ENCODE measurements around the gene NOD2. TPM values are rescaled to one million over a fixed set of nuclear protein-coding genes. Genes with fewer than 3 reads are reported as not detected.

The NOD2 gene
- total and polyA plus RNA-seq, 11 donors = 0.21 to 6.5 (median 0.74) TPM

- peak; percentile 81 to 90 (median 87) for DNase-seq
- peaks cover 0 to 4% (median 0%) of the 10 kb centered on the region in 9 donors for H3K27me3 ChIP-seq
- peaks cover 0 to 17% (median 0%) of the 10 kb centered on the region in 9 donors for H3K36me3 ChIP-seq
- H3K4me3 ChIP-seq = peak overlapping the region in 1 of 12 donors; percentile 75
- intact Hi-C loops (cut with DNase I) = loop anchor here in 5 of 10 donors (5.0 to 10.0 kb wide), 2 partner anchors 46 to 48 kb away; partner anchors contain the start of gene CYLD (in 5 of the 5)
- peaks cover 4 to 71% (median 29%) of the 10 kb centered on the region in 12 donors for H3K4me1 ChIP-seq
- ATAC-seq = peak; percentile 72 to 92 (median 80)
- 59 to 67% (median 64%) methylated on average over 13 to 15 of the region's 15 CpGs for WGBS, 4 donors
- H3K9me3 ChIP-seq = no peaks in the 10 kb centered on the region
- TF ChIP-seq CTCF (IDR thresholded peaks at IDR 0.05) = no peak
- TF ChIP-seq POLR2A (IDR thresholded peaks at IDR 0.05) = peak in 1 of 2 donors; percentile 13
- peak overlapping the region; percentile 55 to 91 (median 72) for H3K27ac ChIP-seq
Observed at GRCh38 chr16:50696575-50697420, 3.4 kb downstream of the NOD2 start.

GRCh38 chr16:50697421-50697715 lies 4.0 kb downstream of the NOD2 start:
- TF ChIP-seq CTCF (IDR thresholded peaks at IDR 0.05) = no peak
- no peak for TF ChIP-seq POLR2A (IDR thresholded peaks at IDR 0.05)
- Histone ChIP-seq H3K27me3 (peaks cover 0 to 4% (median 0%) of the 10 kb centered on the region in 9 donors), H3K4me3 (peak overlapping the region in 7 of 12 donors; percentile 33 to 62 (median 47)), H3K36me3 (peaks cover 0 to 22% (median 0%) of the 10 kb centered on the region in 9 donors), H3K27ac (peak overlapping the region; percentile 55 to 91 (median 72)), H3K9me3 (no peaks in the 10 kb centered on the region), H3K4me1 (peaks cover 4 to 74% (median 29%) of the 10 kb centered on the region in 12 donors)
- intact Hi-C loops (cut with DNase I) = loop anchor here in 5 of 10 donors (5.0 to 10.0 kb wide), 2 partner anchors 45 to 47 kb away; partner anchors contain the start of gene CYLD (in 5 of the 5)
- ATAC-seq = no peak
- WGBS, 4 donors = 88 to 93% (median 91%) methylated on average over 5 of the region's 5 CpGs
- no peak for DNase-seq

- peaks cover 0 to 22% (median 0%) of the 10 kb centered on the region in 9 donors for H3K36me3 ChIP-seq
- peaks cover 4 to 74% (median 28%) of the 10 kb centered on the region in 12 donors for H3K4me1 ChIP-seq
- H3K9me3 ChIP-seq = no peaks in the 10 kb centered on the region
- peak overlapping the region in 11 of 12 donors; percentile 19 to 62 (median 47) for H3K4me3 ChIP-seq
- peaks cover 0 to 4% (median 0%) of the 10 kb centered on the region in 9 donors for H3K27me3 ChIP-seq
- intact Hi-C loops (cut with DNase I) = loop anchor here in 5 of 10 donors (5.0 to 10.0 kb wide), 2 partner anchors 44 to 47 kb away; partner anchors contain the start of gene CYLD (in 5 of the 5)
- ATAC-seq (peak; percentile 49 to 81 (median 70)), DNase-seq (peak in 4 of 5 donors; percentile 48 to 63 (median 53))
- TF ChIP-seq POLR2A (IDR thresholded peaks at IDR 0.05) (no peak), CTCF (IDR thresholded peaks at IDR 0.05) (no peak)
- WGBS, 4 donors = 28 to 40% (median 35%) methylated on average over 18 to 19 of the region's 19 CpGs
- peak overlapping the region; percentile 55 to 91 (median 72) for H3K27ac ChIP-seq
Observed at GRCh38 chr16:50697881-50698767, 4.7 kb downstream of the NOD2 start.

Data from heart left ventricle (tissue), 16 donors.